ENCODE results near the gene TFDP1. TPM values are rescaled to one million over a fixed set of nuclear protein-coding genes. Genes with fewer than 3 reads are reported as not detected.

TFDP1 gene
- total RNA-seq, 2 donors from 2014 or later = 74.8 to 76.1 TPM

- no peaks in the 10 kb centered on the region for H3K36me3 ChIP-seq (ENCODE audit: control insufficient read depth, insufficient read depth, low read length)
- no peaks in the 10 kb centered on the region for H3K9me3 ChIP-seq (ENCODE audit: control insufficient read depth, low read length)
- peaks cover 2% of the 10 kb centered on the region for H3K27me3 Mint-ChIP-seq (ENCODE audit: insufficient read depth)
- TF ChIP-seq CTCF (conservative IDR thresholded peaks at IDR 0.05) = no peak
- no peak overlapping the region for H3K27ac ChIP-seq (ENCODE audit: low read depth, low read length)
- H3K4me3 Mint-ChIP-seq = no peak overlapping the region
- H3K4me1 Mint-ChIP-seq = peaks cover 11% of the 10 kb centered on the region
- no peak overlapping the region for H3K4me3 ChIP-seq (ENCODE audit: low read length)
- no peaks in the 10 kb centered on the region for H3K9me3 Mint-ChIP-seq
- H3K9ac ChIP-seq (ENCODE audit: extremely low read depth, low read length, poor library complexity, severe bottlenecking) = no peak overlapping the region
- DNase-seq = peak; percentile 44
- no peaks in the 10 kb centered on the region for H3K36me3 Mint-ChIP-seq (ENCODE audit: low read depth)
- no peaks in the 10 kb centered on the region for H3K4me1 ChIP-seq (ENCODE audit: control insufficient read depth, insufficient read depth, low read length)
- no peaks in the 10 kb centered on the region for H3K27me3 ChIP-seq (ENCODE audit: control insufficient read depth, insufficient read depth, low read length, poor library complexity, severe bottlenecking)
- WGBS, 2 experiments (ENCODE audit: insufficient coverage in 1 of 2, insufficient read length in 1 of 2) = 82 to 87% methylated on average over 13 to 18 of the region's 18 CpGs
- no peak overlapping the region for H3K27ac Mint-ChIP-seq
Measured at GRCh38 chr13:113672002-113672651, 87.6 kb downstream of the TFDP1 start.

Other genes with a start within 250 kb of the TFDP1 start
- gene GRTP1, start 220.6 kb upstream of the TFDP1 start, total RNA-seq = 10 to 100 TPM; 31.4 to 35.1 TPM
- gene ADPRHL1, start 131.3 kb upstream of the TFDP1 start, total RNA-seq = 1 to 10 TPM; 1.6 to 2.9 TPM
- 10 to 100 TPM; 35.8 to 44.7 TPM for gene DCUN1D2, start 94.0 kb upstream of the TFDP1 start, total RNA-seq
- gene ATP4B, start 73.4 kb downstream of the TFDP1 start, total RNA-seq = not detected
- gene GRK1, start 82.5 kb downstream of the TFDP1 start, total RNA-seq = 1 to 10 TPM; 1.7 to 2.5 TPM
- gene TMEM255B, start 174.5 kb downstream of the TFDP1 start, total RNA-seq = 1 to 10 TPM in 1 of 2 donors, under 1 TPM in 1; 0.55 to 2.1 TPM